K562 (cell line): Measurements from ENCODE around the gene VSIG10L. TPM values are rescaled to one million over a fixed set of nuclear protein-coding genes. Genes with fewer than 3 reads are reported as not detected.

ENCODE experiments used
- AFF1 ChIP-seq, 2 experiments: fragments of 450-650 bp; IDR thresholded peaks; 2 replicates each; pipeline ENCODE4 v1.6.1; 2018; ENCODE audit warnings: mild to moderate bottlenecking in 2 of 2, low read depth in 1 of 2; ENCODE audit not compliant: partially characterized antibody in 2 of 2
- CCNT2 ChIP-seq: IDR thresholded peaks from 2 replicates; pipeline ENCODE4 v1.6.1; 2011; ENCODE audit warnings: borderline replicate concordance, low read depth, mild to moderate bottlenecking, moderate library complexity, mixed read lengths, low read length; ENCODE audit not compliant: insufficient read length; ENCODE audit errors: extremely low read depth
- CTCF ChIP-seq, 3 experiments: IDR thresholded peaks in 2 of 3; conservative IDR thresholded peaks in 1 of 3; 2 replicates each; pipeline ENCODE4 v1.5.1; 2011 to 2012; ENCODE audit warnings: low read length in 3 of 3, mild to moderate bottlenecking in 3 of 3, control low read depth in 2 of 3, improper control_type of control experiment in 1 of 3, inconsistent platforms in 1 of 3, low read depth in 1 of 3, mixed read lengths in 1 of 3, moderate library complexity in 1 of 3; ENCODE audit not compliant: insufficient read depth in 2 of 3
- DMBX1 ChIP-seq: fragments of 250-450 bp; sonication (Bioruptor Pico); IDR thresholded peaks from 2 replicates; pipeline ENCODE4 v1.8.0; 2022; ENCODE audit warnings: inconsistent platforms, mild to moderate bottlenecking, moderate library complexity, borderline replicate concordance
- FIP1L1 ChIP-seq: fragments of 200-400 bp; formaldehyde crosslinking; IDR thresholded peaks from 2 replicates; pipeline ENCODE4 v1.6.1; 2018; ENCODE audit warnings: mild to moderate bottlenecking, low read depth, low read length; ENCODE audit not compliant: poor library complexity, severe bottlenecking
- GATA2 ChIP-seq: sonication (generic); formaldehyde crosslinking; IDR thresholded peaks from 2 replicates; pipeline ENCODE4 v1.4.0; 2020; ENCODE audit warnings: mild to moderate bottlenecking, missing genetic modification reagents
- HCFC1 ChIP-seq: IDR thresholded peaks from 2 replicates; pipeline ENCODE4 v1.6.1; 2012; ENCODE audit warnings: low read depth, low read length, improper control_type of control experiment
- HDAC2 ChIP-seq: fragments of 450-650 bp; IDR thresholded peaks from 2 replicates; pipeline ENCODE4 v1.6.1; 2016; ENCODE audit warnings: mild to moderate bottlenecking
- HNRNPL ChIP-seq: fragments of 200-400 bp; formaldehyde crosslinking; IDR thresholded peaks from 2 replicates; pipeline ENCODE4 v1.6.1; 2017; ENCODE audit warnings: low read depth, mild to moderate bottlenecking, low read length
- MCM7 ChIP-seq, 2 experiments: fragments of 450-650 bp; IDR thresholded peaks; 2 replicates each; pipeline ENCODE4 v1.6.1; 2016 to 2018
- MEIS2 ChIP-seq: fragments of 450-650 bp; IDR thresholded peaks from 2 replicates; pipeline ENCODE4 v1.6.1; 2014; ENCODE audit warnings: mild to moderate bottlenecking; ENCODE audit not compliant: partially characterized antibody
- NFIC ChIP-seq: fragments of 450-650 bp; IDR thresholded peaks from 2 replicates; pipeline ENCODE4 v1.6.1; 2017; ENCODE audit warnings: mild to moderate bottlenecking, inconsistent platforms
- NFRKB ChIP-seq: fragments of 450-650 bp; IDR thresholded peaks from 2 replicates; pipeline ENCODE4 v1.6.1; 2016; ENCODE audit warnings: low read depth
- PHF20 ChIP-seq: fragments of 450-650 bp; IDR thresholded peaks from 2 replicates; pipeline ENCODE4 v1.6.1; 2018; ENCODE audit not compliant: partially characterized antibody
- RBM39 ChIP-seq: fragments of 200-400 bp; formaldehyde crosslinking; optimal IDR thresholded peaks from 2 replicates; pipeline ENCODE3; 2018; ENCODE audit warnings: low read depth, low read length
- SMC3 ChIP-seq: conservative IDR thresholded peaks from 2 replicates; pipeline ENCODE4 v1.6.1; 2011; ENCODE audit warnings: low read depth, low read length, improper control_type of control experiment; ENCODE audit not compliant: insufficient read depth
- XRCC3 ChIP-seq: fragments of 450-650 bp; IDR thresholded peaks from 2 replicates; pipeline ENCODE4 v1.6.1; 2017; ENCODE audit warnings: mild to moderate bottlenecking, moderate library complexity
- ZNF224 ChIP-seq: sonication (generic); formaldehyde crosslinking; IDR thresholded peaks from 2 replicates; pipeline ENCODE4 v1.8.0; 2022; ENCODE audit warnings: mild to moderate bottlenecking, missing genetic modification reagents
- ZNF277 ChIP-seq: fragments of 250-450 bp; sonication (Bioruptor Pico); IDR thresholded peaks from 2 replicates; pipeline ENCODE4 v1.8.0; 2022; ENCODE audit warnings: inconsistent platforms, mild to moderate bottlenecking, moderate library complexity, borderline replicate concordance
- polyA plus RNA-seq, 8 experiments: library from polyadenylated mRNA; depleted of rRNA in 4 of 8; stranded (reverse) in 5 of 8; unstranded in 3 of 8; fragments of >200 nt; fragmentation: Nextera tagmentation in 2 of 8; fragmentation: Illumina TruSeq in 1 of 8; extraction: Ambion mirVana in 2 of 8; extraction: Trizol in 1 of 8; gene quantifications; 2 replicates each; pipeline versions ENCODE4 v1.2.1 to v1.2.3, GENCODE V29; 2011 to 2014; ENCODE audit warnings: inconsistent platforms in 1 of 8, missing spikeins in 1 of 8
- total RNA-seq, 7 experiments: library from RNA; depleted of rRNA in 6 of 7; stranded (reverse); fragments of >200 nt in 6 of 7; fragmentation: Illumina TruSeq in 2 of 7; extraction: Trizol in 2 of 7; gene quantifications; 2 replicates each; pipeline versions ENCODE4 v1.2.1 to v1.2.3, GENCODE V29; 2011 to 2021; ENCODE audit warnings: low replicate concordance in 1 of 7

The VSIG10L gene
- total and polyA plus RNA-seq, 9 of the 15 experiments (the other 6 are each of a cell fraction or from before 2014, with no cell fraction given): 1.1 to 7.6 (median 2.2) TPM

GRCh38 chr19:51339687-51340656 is 2.0 kb downstream of the VSIG10L start (continued):
- peak; percentile 41; the same call in 1 of the 2 replicates for TF ChIP-seq DMBX1 (CRISPR knock-in tag)
- TF ChIP-seq RBM39: no peak
- no peak for TF ChIP-seq XRCC3
- TF ChIP-seq MEIS2: no peak
- TF ChIP-seq GATA2 (CRISPR knock-in tag): no peak
- TF ChIP-seq NFIC: peak; percentile 51
- TF ChIP-seq HNRNPL: peak; percentile 82; the same call in 1 of the 2 replicates
- TF ChIP-seq ZNF277 (CRISPR knock-in tag): no peak
- peak; percentile 84 for TF ChIP-seq CCNT2
- TF ChIP-seq CTCF (IDR thresholded peaks at IDR 0.05 in 2 of 3, conservative IDR thresholded peaks at IDR 0.05 in 1 of 3; ENCODE audit: insufficient read depth in 2 of 3, low read depth in 1 of 3, low read length in 3 of 3): peak in 2 of 3 experiments; percentile 55 to 78; a peak in 5 of 6 replicates
- TF ChIP-seq NFRKB: peak; percentile 52; the same call in 1 of the 2 replicates
- no peak for TF ChIP-seq AFF1 (IDR thresholded peaks at IDR 0.05; ENCODE audit: low read depth in 1 of 2, partially characterized antibody in 2 of 2)
- peak; percentile 31; the same call in 1 of the 2 replicates for TF ChIP-seq HDAC2
- peak; percentile 32; the same call in 1 of the 2 replicates for TF ChIP-seq HCFC1
- TF ChIP-seq MCM7 (IDR thresholded peaks at IDR 0.05): no peak
- TF ChIP-seq FIP1L1: peak; percentile 59
- peak; percentile 26 for TF ChIP-seq PHF20
- no peak for TF ChIP-seq ZNF224 (CRISPR knock-in tag)
- 0 out of 2 replicates have a peak, but pooled peaks have one; percentile 22 for TF ChIP-seq SMC3
